Measurements from ENCODE around the gene HBA1.
"Not testable (repeated sequence)": the region's sequence is repeated elsewhere in the genome, so short reads cannot be mapped to it uniquely, and the experiment has no call there.

HBA1 gene

DNA sequence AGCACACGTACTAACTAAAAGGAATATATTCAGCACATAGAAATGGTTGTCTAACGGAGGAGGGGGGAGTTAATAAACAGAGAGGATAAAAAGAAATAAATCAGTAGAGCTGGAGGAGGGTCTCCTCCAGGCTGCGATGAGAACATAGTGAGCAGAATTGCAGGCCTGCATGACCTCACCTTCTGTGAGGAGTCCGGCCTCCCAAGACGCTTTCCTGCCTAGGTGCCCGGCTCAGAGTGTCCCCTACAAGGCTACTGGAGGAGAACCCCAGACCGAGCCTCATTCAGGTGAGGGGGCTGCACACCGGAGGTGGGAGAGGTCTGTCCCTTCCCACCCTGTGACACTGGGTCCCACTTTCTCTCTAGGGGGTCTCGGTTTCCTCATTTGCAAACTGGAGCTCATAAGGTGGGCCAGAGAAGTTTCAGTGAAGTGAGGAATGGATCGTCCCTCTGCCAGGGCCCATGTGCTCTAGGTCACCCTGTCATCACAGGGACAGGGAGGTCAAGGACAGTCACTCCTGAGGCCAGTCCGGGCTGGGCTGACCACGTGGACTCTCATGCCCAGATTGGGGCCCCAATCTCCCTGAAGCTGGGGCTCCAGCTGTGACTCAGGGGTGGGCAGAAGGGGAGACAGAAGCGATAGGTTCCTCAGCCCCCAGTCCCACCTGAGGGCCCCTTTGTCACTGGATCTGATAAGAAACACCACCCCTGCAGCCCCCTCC, 14.0 kb upstream of the HBA1 start:
- H3K9ac ChIP-seq (ENCODE audit: low read depth, low read length, poor library complexity, severe bottlenecking): no peak overlapping the region

GRCh38 chr16:163139-163538, 13.3 kb upstream of the HBA1 start:
- H3K27me3 ChIP-seq (ENCODE audit: insufficient read depth, low read length, poor library complexity, severe bottlenecking); H4K20me1 ChIP-seq (ENCODE audit: insufficient read depth, low read length, poor library complexity, severe bottlenecking); H3K4me3 ChIP-seq (ENCODE audit: low read length, poor library complexity, severe bottlenecking); H3K9me2 ChIP-seq (replicated peaks; ENCODE audit: low read depth, low read length); H3K4me2 ChIP-seq (ENCODE audit: low read depth, low read length, poor library complexity, severe bottlenecking); H3K36me3 ChIP-seq (ENCODE audit: insufficient read depth, low read length); H3K79me2 ChIP-seq (ENCODE audit: insufficient read depth, low read length); H3F3A ChIP-seq (ENCODE audit: low read depth); H3K4me1 ChIP-seq (ENCODE audit: insufficient read depth, low read length, poor library complexity, severe bottlenecking); H3K9ac ChIP-seq (ENCODE audit: low read depth, low read length, poor library complexity, severe bottlenecking); H2AFZ ChIP-seq (ENCODE audit: low read length); H3K9me3 ChIP-seq (ENCODE audit: insufficient read depth, low read depth, low read length): not testable (repeated sequence)

More for the DNA sequence above, 14.0 kb upstream of the HBA1 start:
- Histone ChIP-seq H3K4me3 (ENCODE audit: low read length, poor library complexity, severe bottlenecking) (no peak overlapping the region), H4K20me1 (ENCODE audit: insufficient read depth, low read length, poor library complexity, severe bottlenecking) (no peaks in the 10 kb centered on the region), H3K27me3 (ENCODE audit: insufficient read depth, low read length, poor library complexity, severe bottlenecking) (no peaks in the 10 kb centered on the region), H2AFZ (ENCODE audit: low read length) (no peak overlapping the region), H3K4me1 (ENCODE audit: insufficient read depth, low read length, poor library complexity, severe bottlenecking) (no peaks in the 10 kb centered on the region), H3K9me3 (ENCODE audit: insufficient read depth, low read depth, low read length) (no peaks in the 10 kb centered on the region), H3K36me3 (ENCODE audit: insufficient read depth, low read length) (no peaks in the 10 kb centered on the region), H3K79me2 (ENCODE audit: insufficient read depth, low read length) (no peaks in the 10 kb centered on the region), H3F3A (ENCODE audit: low read depth) (no peaks in the 10 kb centered on the region), H3K9me2 (replicated peaks; ENCODE audit: low read depth, low read length) (no peaks in the 10 kb centered on the region), H3K4me2 (ENCODE audit: low read depth, low read length, poor library complexity, severe bottlenecking) (no peak overlapping the region)
- TF ChIP-seq CTCF (conservative IDR thresholded peaks at IDR 0.05; ENCODE audit: low read length): no peak
- no peak for TF ChIP-seq EZH2phosphoT487 (IDR thresholded peaks at IDR 0.05; ENCODE audit: borderline replicate concordance)

GRCh38 chr16:163696-164095, 12.8 kb upstream of the HBA1 start:
- not testable (repeated sequence) for H3K36me3 ChIP-seq (ENCODE audit: insufficient read depth, low read length); H3K27me3 ChIP-seq (ENCODE audit: insufficient read depth, low read length, poor library complexity, severe bottlenecking); H3K4me3 ChIP-seq (ENCODE audit: low read length, poor library complexity, severe bottlenecking); H3K9me2 ChIP-seq (replicated peaks; ENCODE audit: low read depth, low read length); H2AFZ ChIP-seq (ENCODE audit: low read length); H3K9me3 ChIP-seq (ENCODE audit: insufficient read depth, low read depth, low read length); H3K4me1 ChIP-seq (ENCODE audit: insufficient read depth, low read length, poor library complexity, severe bottlenecking); H3K79me2 ChIP-seq (ENCODE audit: insufficient read depth, low read length); H3K9ac ChIP-seq (ENCODE audit: low read depth, low read length, poor library complexity, severe bottlenecking); H3K4me2 ChIP-seq (ENCODE audit: low read depth, low read length, poor library complexity, severe bottlenecking); H3F3A ChIP-seq (ENCODE audit: low read depth); H4K20me1 ChIP-seq (ENCODE audit: insufficient read depth, low read length, poor library complexity, severe bottlenecking)

GRCh38 chr16:164134-164823, 12.2 kb upstream of the HBA1 start:
- H3K4me2 ChIP-seq (ENCODE audit: low read depth, low read length, poor library complexity, severe bottlenecking); H3K9me2 ChIP-seq (replicated peaks; ENCODE audit: low read depth, low read length); H3K9me3 ChIP-seq (ENCODE audit: insufficient read depth, low read depth, low read length); H4K20me1 ChIP-seq (ENCODE audit: insufficient read depth, low read length, poor library complexity, severe bottlenecking); H3K27me3 ChIP-seq (ENCODE audit: insufficient read depth, low read length, poor library complexity, severe bottlenecking); H3F3A ChIP-seq (ENCODE audit: low read depth); H3K9ac ChIP-seq (ENCODE audit: low read depth, low read length, poor library complexity, severe bottlenecking); H2AFZ ChIP-seq (ENCODE audit: low read length); H3K36me3 ChIP-seq (ENCODE audit: insufficient read depth, low read length); H3K79me2 ChIP-seq (ENCODE audit: insufficient read depth, low read length); H3K4me1 ChIP-seq (ENCODE audit: insufficient read depth, low read length, poor library complexity, severe bottlenecking); H3K4me3 ChIP-seq (ENCODE audit: low read length, poor library complexity, severe bottlenecking): not testable (repeated sequence)

All from Loucy (cell line).